Measurements from ENCODE around the gene GLYATL1B.
"Not testable (repeated sequence)": the region's sequence is repeated elsewhere in the genome, so short reads cannot be mapped to it uniquely, and the experiment has no call there.

GLYATL1B gene

GRCh38 chr11:59069087-59069486, 17.0 kb upstream of the GLYATL1B start:
- Histone ChIP-seq H3K27ac (ENCODE audit: low read depth, low read length) (no peak overlapping the region), H3K4me1 (ENCODE audit: insufficient read depth, low read length) (no peaks in the 10 kb centered on the region), H3K9me3 (ENCODE audit: low read length) (no peaks in the 10 kb centered on the region), H3K36me3 (ENCODE audit: insufficient read depth, low read length) (no peaks in the 10 kb centered on the region), H3K27me3 (ENCODE audit: control insufficient read depth in 1 of 2, insufficient read depth in 2 of 2, low read length in 2 of 2) (no peaks in the 10 kb centered on the region), H3K9ac (ENCODE audit: low read length) (no peak overlapping the region), H3K4me3 (ENCODE audit: low read depth in 1 of 2, low read length in 2 of 2) (no peak overlapping the region)

GRCh38 chr11:59076876-59077571, 9.1 kb upstream of the GLYATL1B start:
- Histone ChIP-seq H3K4me1 (ENCODE audit: insufficient read depth, low read length) (no peaks in the 10 kb centered on the region), H3K36me3 (ENCODE audit: insufficient read depth, low read length) (no peaks in the 10 kb centered on the region), H3K27me3 (ENCODE audit: control insufficient read depth in 1 of 2, insufficient read depth in 2 of 2, low read length in 2 of 2) (no peaks in the 10 kb centered on the region), H3K27ac (ENCODE audit: low read depth, low read length) (no peak overlapping the region), H3K9ac (ENCODE audit: low read length) (no peak overlapping the region), H3K4me3 (ENCODE audit: low read depth in 1 of 2, low read length in 2 of 2) (no peak overlapping the region), H3K9me3 (ENCODE audit: low read length) (no peaks in the 10 kb centered on the region)

GRCh38 chr11:59078435-59078834, 7.7 kb upstream of the GLYATL1B start:
- H3K27me3 ChIP-seq (ENCODE audit: control insufficient read depth in 1 of 2, insufficient read depth in 2 of 2, low read length in 2 of 2), result no peaks in the 10 kb centered on the region
- H3K4me1 ChIP-seq (ENCODE audit: insufficient read depth, low read length), result no peaks in the 10 kb centered on the region
- no peak overlapping the region for H3K4me3 ChIP-seq (ENCODE audit: low read depth in 1 of 2, low read length in 2 of 2)
- no peaks in the 10 kb centered on the region for H3K9me3 ChIP-seq (ENCODE audit: low read length)
- H3K27ac ChIP-seq (ENCODE audit: low read depth, low read length), result no peak overlapping the region
- no peak overlapping the region for H3K9ac ChIP-seq (ENCODE audit: low read length)
- H3K36me3 ChIP-seq (ENCODE audit: insufficient read depth, low read length), result no peaks in the 10 kb centered on the region

GRCh38 chr11:59079086-59079485, 7.0 kb upstream of the GLYATL1B start:
- no peak overlapping the region for H3K27ac ChIP-seq (ENCODE audit: low read depth, low read length)
- H3K4me1 ChIP-seq (ENCODE audit: insufficient read depth, low read length), result no peaks in the 10 kb centered on the region
- no peak overlapping the region for H3K4me3 ChIP-seq (ENCODE audit: low read depth in 1 of 2, low read length in 2 of 2)
- no peaks in the 10 kb centered on the region for H3K9me3 ChIP-seq (ENCODE audit: low read length)
- H3K27me3 ChIP-seq (ENCODE audit: control insufficient read depth in 1 of 2, insufficient read depth in 2 of 2, low read length in 2 of 2), result no peaks in the 10 kb centered on the region
- no peaks in the 10 kb centered on the region for H3K36me3 ChIP-seq (ENCODE audit: insufficient read depth, low read length)
- H3K9ac ChIP-seq (ENCODE audit: low read length), result no peak overlapping the region

GRCh38 chr11:59080421-59080820, 5.7 kb upstream of the GLYATL1B start:
- not testable (repeated sequence) for H3K9ac ChIP-seq (ENCODE audit: low read length); H3K36me3 ChIP-seq (ENCODE audit: insufficient read depth, low read length); H3K27me3 ChIP-seq (ENCODE audit: control insufficient read depth in 1 of 2, insufficient read depth in 2 of 2, low read length in 2 of 2); H3K27ac ChIP-seq (ENCODE audit: low read depth, low read length); H3K9me3 ChIP-seq (ENCODE audit: low read length); H3K4me3 ChIP-seq (ENCODE audit: low read depth in 1 of 2, low read length in 2 of 2); H3K4me1 ChIP-seq (ENCODE audit: insufficient read depth, low read length)

GRCh38 chr11:59081430-59082020, 4.6 kb upstream of the GLYATL1B start:
- H3K4me1 ChIP-seq (ENCODE audit: insufficient read depth, low read length); H3K9me3 ChIP-seq (ENCODE audit: low read length); H3K27ac ChIP-seq (ENCODE audit: low read depth, low read length); H3K4me3 ChIP-seq (ENCODE audit: low read depth in 1 of 2, low read length in 2 of 2); H3K9ac ChIP-seq (ENCODE audit: low read length); H3K36me3 ChIP-seq (ENCODE audit: insufficient read depth, low read length); H3K27me3 ChIP-seq (ENCODE audit: control insufficient read depth in 1 of 2, insufficient read depth in 2 of 2, low read length in 2 of 2): not testable (repeated sequence)

GRCh38 chr11:59088162-59088561, 2.1 kb downstream of the GLYATL1B start:
- no peak overlapping the region for H3K4me3 ChIP-seq (ENCODE audit: low read depth in 1 of 2, low read length in 2 of 2)
- H3K9me3 ChIP-seq (ENCODE audit: low read length), result no peaks in the 10 kb centered on the region
- H3K27ac ChIP-seq (ENCODE audit: low read depth, low read length), result no peak overlapping the region
- no peaks in the 10 kb centered on the region for H3K4me1 ChIP-seq (ENCODE audit: insufficient read depth, low read length)
- no peak overlapping the region for H3K9ac ChIP-seq (ENCODE audit: low read length)
- no peaks in the 10 kb centered on the region for H3K36me3 ChIP-seq (ENCODE audit: insufficient read depth, low read length)
- H3K27me3 ChIP-seq (ENCODE audit: control insufficient read depth in 1 of 2, insufficient read depth in 2 of 2, low read length in 2 of 2), result no peaks in the 10 kb centered on the region

GRCh38 chr11:59093576-59093975, 7.5 kb downstream of the GLYATL1B start:
- H3K36me3 ChIP-seq (ENCODE audit: insufficient read depth, low read length); H3K4me1 ChIP-seq (ENCODE audit: insufficient read depth, low read length); H3K9me3 ChIP-seq (ENCODE audit: low read length); H3K4me3 ChIP-seq (ENCODE audit: low read depth in 1 of 2, low read length in 2 of 2); H3K27me3 ChIP-seq (ENCODE audit: control insufficient read depth in 1 of 2, insufficient read depth in 2 of 2, low read length in 2 of 2); H3K27ac ChIP-seq (ENCODE audit: low read depth, low read length); H3K9ac ChIP-seq (ENCODE audit: low read length): not testable (repeated sequence)

GRCh38 chr11:59095225-59095624, 9.1 kb downstream of the GLYATL1B start:
- H3K4me3 ChIP-seq (ENCODE audit: low read depth in 1 of 2, low read length in 2 of 2); H3K27me3 ChIP-seq (ENCODE audit: control insufficient read depth in 1 of 2, insufficient read depth in 2 of 2, low read length in 2 of 2); H3K9me3 ChIP-seq (ENCODE audit: low read length); H3K9ac ChIP-seq (ENCODE audit: low read length); H3K27ac ChIP-seq (ENCODE audit: low read depth, low read length); H3K36me3 ChIP-seq (ENCODE audit: insufficient read depth, low read length); H3K4me1 ChIP-seq (ENCODE audit: insufficient read depth, low read length): not testable (repeated sequence)

- not testable (repeated sequence) for H3K27ac ChIP-seq (ENCODE audit: low read depth, low read length)
These were observed 10.0 kb downstream of the GLYATL1B start for GRCh38 chr11:59095972-59096575.

GRCh38 chr11:59097113-59097708, 11.1 kb downstream of the GLYATL1B start:
- Histone ChIP-seq H3K9ac (ENCODE audit: low read length) (no peak overlapping the region), H3K4me1 (ENCODE audit: insufficient read depth, low read length) (no peaks in the 10 kb centered on the region), H3K27ac (ENCODE audit: low read depth, low read length) (no peak overlapping the region), H3K27me3 (ENCODE audit: control insufficient read depth in 1 of 2, insufficient read depth in 2 of 2, low read length in 2 of 2) (no peaks in the 10 kb centered on the region), H3K36me3 (ENCODE audit: insufficient read depth, low read length) (no peaks in the 10 kb centered on the region), H3K4me3 (ENCODE audit: low read depth in 1 of 2, low read length in 2 of 2) (no peak overlapping the region), H3K9me3 (ENCODE audit: low read length) (no peaks in the 10 kb centered on the region)

More at GRCh38 chr11:59095972-59096575, 10.0 kb downstream of the GLYATL1B start:
- not testable (repeated sequence) for H3K27me3 ChIP-seq (ENCODE audit: control insufficient read depth in 1 of 2, insufficient read depth in 2 of 2, low read length in 2 of 2); H3K9me3 ChIP-seq (ENCODE audit: low read length); H3K9ac ChIP-seq (ENCODE audit: low read length); H3K36me3 ChIP-seq (ENCODE audit: insufficient read depth, low read length); H3K4me3 ChIP-seq (ENCODE audit: low read depth in 1 of 2, low read length in 2 of 2); H3K4me1 ChIP-seq (ENCODE audit: insufficient read depth, low read length)

Data from muscle layer of colon (tissue), 2 donors.